GM12873 (cell line): ENCODE data around the gene CHIC1.

ENCODE experiments used
- CTCF ChIP-seq: IDR thresholded peaks from 2 replicates; pipeline ENCODE4 v1.5.1; 2012; ENCODE audit warnings: low read depth, mild to moderate bottlenecking, moderate library complexity, low read length, control low read depth; ENCODE audit not compliant: insufficient read depth; ENCODE audit errors: missing control alignments

The CHIC1 gene

GRCh38 chrX:73577361-73577760, 14.4 kb downstream of the CHIC1 start:
- TF ChIP-seq CTCF, result no peak

GRCh38 chrX:73581002-73581628, 18.1 kb downstream of the CHIC1 start:
- TF ChIP-seq CTCF, result no peak

GRCh38 chrX:73615022-73615421, 52.0 kb downstream of the CHIC1 start:
- no peak for TF ChIP-seq CTCF

GRCh38 chrX:73647212-73647611, 84.2 kb downstream of the CHIC1 start:
- TF ChIP-seq CTCF, result no peak

GRCh38 chrX:73647632-73648322, 84.8 kb downstream of the CHIC1 start:
- TF ChIP-seq CTCF, result no peak

- TF ChIP-seq CTCF, result no peak
Observed at GRCh38 chrX:73668779-73669178, 105.8 kb downstream of the CHIC1 start.

- no peak for TF ChIP-seq CTCF
Observed at GRCh38 chrX:73681408-73681807, 118.4 kb downstream of the CHIC1 start.
